ENCODE results near the gene PSG7.
"Not testable (repeated sequence)": the region's sequence is repeated elsewhere in the genome, so short reads cannot be mapped to it uniquely, and the experiment has no call there.

PSG7 gene

DNA sequence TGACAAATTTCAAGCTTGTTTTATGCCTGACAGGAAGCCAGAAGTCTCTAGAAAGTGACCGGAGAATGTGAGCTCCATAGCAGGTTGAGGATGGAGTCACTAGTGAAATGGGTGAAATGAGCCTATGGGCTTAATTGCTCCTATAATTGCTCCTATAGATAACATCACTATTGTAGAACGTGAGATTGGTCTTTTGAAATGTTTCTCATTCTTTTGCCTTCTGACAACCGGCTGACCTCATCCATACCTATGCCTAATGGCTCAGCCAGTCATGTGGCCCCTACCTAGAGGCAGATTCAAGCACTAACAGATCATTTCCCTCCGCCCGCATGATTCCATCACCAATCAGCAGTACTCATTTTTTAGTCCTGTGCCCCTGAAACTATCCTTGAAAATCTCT lies 23.5 kb downstream of the PSG7 start:
- not testable (repeated sequence) for DNase-seq

DNA sequence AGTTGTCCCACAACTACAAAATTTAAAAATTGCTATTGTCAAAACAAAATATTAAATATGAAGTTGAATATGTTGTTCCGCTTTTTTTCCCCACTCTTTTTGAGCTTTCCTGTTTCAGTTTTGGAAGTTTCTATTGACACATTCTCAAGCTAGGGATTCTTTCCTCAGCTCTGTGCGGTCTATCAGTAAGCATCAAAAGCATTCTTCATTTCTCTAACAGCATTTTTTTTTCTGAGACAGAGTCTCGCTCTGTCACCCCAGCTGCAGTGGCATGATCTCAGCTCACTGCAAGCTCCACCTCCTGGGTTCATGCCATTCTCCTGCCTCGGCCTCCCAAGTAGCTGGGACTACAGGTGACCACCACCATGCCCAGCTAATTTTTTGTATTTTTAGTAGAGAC lies 24.1 kb downstream of the PSG7 start:
- not testable (repeated sequence) for DNase-seq

DNA sequence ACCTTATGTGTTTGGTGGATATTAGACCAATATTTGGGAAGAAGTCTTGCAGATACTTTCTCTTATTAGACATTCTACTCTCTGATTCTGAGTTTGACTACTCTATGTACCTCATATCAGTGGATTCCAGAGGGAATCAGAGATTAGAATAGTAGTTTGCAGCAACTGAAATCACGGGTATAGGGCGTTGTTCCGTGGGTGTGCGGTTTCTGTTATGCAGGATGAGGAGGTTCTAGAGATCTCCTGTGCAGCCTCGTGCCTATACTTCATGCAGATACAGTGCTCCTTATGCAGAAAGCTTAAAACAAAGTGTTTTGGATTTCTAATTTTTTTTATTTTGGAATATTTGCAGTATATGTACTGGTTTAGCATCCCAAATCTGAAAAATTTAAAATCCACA lies 25.3 kb downstream of the PSG7 start:
- DNase-seq = not testable (repeated sequence)

DNA sequence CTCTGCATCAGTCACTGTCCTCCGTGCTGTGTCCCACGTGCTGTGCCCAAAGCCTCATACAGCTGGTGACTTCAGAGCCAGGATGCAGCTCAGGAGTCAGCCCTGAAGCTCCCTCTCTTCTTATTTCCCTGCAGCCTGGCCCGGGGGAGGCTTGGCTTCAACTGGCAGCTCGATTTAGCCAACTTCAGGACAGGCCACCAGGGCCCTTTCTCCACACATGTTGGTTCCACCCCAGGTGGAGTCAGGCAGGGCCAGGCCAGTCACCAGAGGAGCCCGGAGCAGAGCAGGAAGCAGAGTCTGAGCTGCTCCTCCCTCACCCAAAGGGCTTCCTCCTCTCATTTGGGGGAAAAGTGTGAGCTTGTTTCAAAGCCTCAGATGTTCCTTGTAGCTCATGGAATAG lies 30.8 kb downstream of the PSG7 start:
- DNase-seq = not testable (repeated sequence)

- not testable (repeated sequence) for DNase-seq
Measured at GRCh38 chr19:42900561-42900960, 36.4 kb downstream of the PSG7 start.

GRCh38 chr19:42899674-42900073 lies 37.3 kb downstream of the PSG7 start:
- DNase-seq = not testable (repeated sequence)

GRCh38 chr19:42899110-42899509 lies 37.9 kb downstream of the PSG7 start:
- DNase-seq = not testable (repeated sequence)

GRCh38 chr19:42898656-42899055 lies 38.4 kb downstream of the PSG7 start:
- DNase-seq = not testable (repeated sequence)

GRCh38 chr19:42897729-42898128 lies 39.3 kb downstream of the PSG7 start:
- DNase-seq = not testable (repeated sequence)

- DNase-seq = not testable (repeated sequence)
Measured at GRCh38 chr19:42890446-42890845, 46.6 kb downstream of the PSG7 start.

- DNase-seq = not testable (repeated sequence)
Measured at GRCh38 chr19:42887876-42888445, 49.0 kb downstream of the PSG7 start.

- DNase-seq = not testable (repeated sequence)
Measured at GRCh38 chr19:42882730-42883129, 54.3 kb downstream of the PSG7 start.

DNA sequence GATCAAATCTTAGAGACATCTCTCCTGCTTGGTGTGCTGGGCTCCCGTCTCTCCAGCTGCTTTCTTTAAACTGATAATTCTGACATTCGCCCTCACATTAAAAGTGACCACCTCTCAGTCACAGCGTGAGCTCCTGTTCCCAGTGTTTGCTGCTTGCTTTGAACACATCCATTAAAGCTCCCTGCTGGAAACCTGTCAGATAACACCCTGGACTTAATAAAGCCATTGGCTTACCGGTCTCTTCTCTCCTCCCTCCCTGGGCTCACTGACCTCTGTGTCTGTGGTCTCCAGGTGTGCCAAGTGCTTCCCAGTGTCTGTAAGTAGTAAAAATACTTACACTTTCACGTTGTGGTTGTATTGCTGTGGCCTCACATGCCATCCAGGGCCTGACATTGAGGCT lies 55.0 kb downstream of the PSG7 start:
- not testable (repeated sequence) for DNase-seq

GRCh38 chr19:42881279-42881678 lies 55.7 kb downstream of the PSG7 start:
- DNase-seq = peak; percentile 9

DNA sequence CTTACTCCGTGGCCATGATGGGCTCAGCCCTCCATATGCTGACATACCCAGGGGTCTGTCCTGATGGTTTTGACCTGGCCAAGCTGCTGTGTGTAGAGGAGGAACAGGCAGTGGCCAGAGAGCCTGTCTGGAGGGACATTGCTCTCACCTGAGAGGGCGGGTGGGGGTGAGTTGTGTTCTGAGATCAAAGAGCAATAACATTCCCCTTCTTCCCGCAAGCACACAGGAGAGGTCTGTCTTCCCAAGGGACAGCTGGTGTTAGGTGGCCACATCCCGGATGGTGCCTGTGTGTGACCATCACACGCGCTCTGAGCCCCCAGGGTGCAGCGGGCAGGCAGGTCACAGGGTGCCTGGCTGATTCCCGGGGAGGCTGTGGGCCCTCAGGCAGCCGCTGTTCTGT lies 56.4 kb downstream of the PSG7 start:
- DNase-seq = not testable (repeated sequence)

- DNase-seq = no peak
Measured at GRCh38 chr19:42879613-42880012, 57.4 kb downstream of the PSG7 start, which contains the start of gene PSG1. Gene PSG1 (minus strand): TSS chr19:42879713. CDS start chr19:42879581, 132 bp downstream.

GRCh38 chr19:42876596-42876995 lies 60.4 kb downstream of the PSG7 start:
- DNase-seq = not testable (repeated sequence)

DNA sequence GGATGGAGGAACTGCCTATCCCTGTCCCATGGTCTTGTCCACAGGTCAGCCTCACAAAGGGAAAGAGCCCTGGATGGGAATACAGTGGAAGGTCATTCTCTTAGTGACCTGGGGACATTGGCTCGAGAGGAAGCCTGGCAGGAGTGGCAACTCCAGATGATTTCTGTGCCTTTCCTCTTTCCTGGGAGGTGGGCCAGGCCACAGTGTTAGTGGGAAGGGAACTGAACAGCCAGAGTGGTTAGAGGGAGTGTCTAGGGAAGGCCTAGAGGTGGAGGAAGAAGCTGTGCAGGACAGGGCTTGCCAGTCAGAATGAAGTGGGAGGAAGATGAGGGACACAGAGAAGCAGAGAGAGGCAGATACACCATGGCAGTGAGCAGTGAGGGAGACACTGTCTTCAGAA lies 61.1 kb downstream of the PSG7 start:
- DNase-seq = not testable (repeated sequence)

DNA sequence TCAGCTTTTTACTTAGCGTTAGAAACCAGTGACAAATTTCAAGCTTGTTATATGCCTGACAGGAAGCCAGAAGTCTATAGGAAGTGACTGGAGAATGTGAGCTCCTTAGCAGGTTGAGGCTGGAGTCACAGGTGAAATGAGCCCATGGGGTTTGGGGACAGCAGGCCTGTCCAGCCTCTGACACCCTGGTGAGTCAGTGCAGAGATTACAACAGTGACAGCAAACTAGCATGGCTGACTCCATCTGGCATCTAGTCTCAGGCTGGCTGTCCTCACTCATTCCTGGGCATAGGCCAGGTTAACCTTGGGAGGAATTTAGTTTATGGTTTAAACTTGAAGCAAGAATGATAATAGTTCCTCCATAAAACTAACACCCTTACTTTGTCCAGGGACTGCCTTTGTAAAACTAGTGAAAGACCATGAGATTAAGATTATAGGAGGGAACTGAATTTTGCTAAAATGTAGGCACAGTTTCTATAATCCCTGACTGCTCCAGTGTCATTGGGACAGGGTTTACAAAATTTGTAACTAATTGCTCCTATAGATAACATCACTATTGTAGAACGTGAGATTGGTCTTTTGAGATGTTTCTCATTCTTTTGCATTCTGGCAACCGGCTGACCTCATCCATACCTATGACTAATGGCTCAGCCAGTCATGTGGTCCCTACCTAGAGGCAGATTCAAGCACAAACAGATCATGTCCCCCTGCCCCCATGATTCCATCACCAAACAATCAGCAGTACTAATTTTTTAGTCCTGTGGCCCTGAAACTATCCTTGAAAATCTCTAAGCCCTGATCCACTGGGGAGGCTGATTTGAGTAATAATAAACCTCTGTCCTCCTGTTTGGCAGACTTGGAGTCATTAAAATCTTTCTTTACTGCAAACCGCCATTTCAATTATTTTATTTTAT lies 61.9 kb downstream of the PSG7 start:
- DNase-seq = not testable (repeated sequence)

DNA sequence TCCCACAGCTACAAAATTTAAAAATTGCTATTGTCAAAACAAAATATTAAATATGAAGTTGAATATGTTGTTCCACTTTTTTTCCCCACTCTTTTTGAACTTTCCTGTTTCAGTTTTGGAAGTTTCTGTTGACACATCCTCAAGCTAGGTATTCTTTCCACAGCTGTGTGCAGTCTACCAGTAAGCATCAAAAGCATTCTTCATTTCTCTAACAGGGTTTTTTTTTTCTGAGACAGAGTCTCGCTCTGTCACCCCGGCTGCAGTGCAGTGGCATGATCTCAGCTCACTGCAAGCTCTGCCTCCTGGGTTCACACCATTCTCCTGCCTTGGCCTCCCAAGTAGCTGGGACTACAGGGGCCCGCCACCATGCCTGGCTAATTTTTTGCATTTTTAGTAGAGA lies 62.9 kb downstream of the PSG7 start:
- not testable (repeated sequence) for DNase-seq

All from NCI-H82 (cell line).